NCI-H2081 treated with DMSO at 0.1 percent for 48 hours (cell line): Measurements from ENCODE around the gene ZNF287.
"Not testable (repeated sequence)": the region's sequence is repeated elsewhere in the genome, so short reads cannot be mapped to it uniquely, and the experiment has no call there.

Experiments used
- DNase-seq: peaks from one replicate; lab custom pipeline; 2025; lab: John Stamatoyannopoulos, UW

Gene ZNF287

GRCh38 chr17:16568541-16569357 lies at the start of gene ZNF287:
ZNF287 (minus strand) TSS chr17:16569204; CDS start chr17:16567731, 1,473 bp downstream.
- peak; percentile 58 for DNase-seq

GRCh38 chr17:16617481-16618060 lies 48.6 kb upstream of the ZNF287 start:
- DNase-seq = no peak

GRCh38 chr17:16599537-16599936 lies 30.5 kb upstream of the ZNF287 start:
- no peak for DNase-seq

- DNase-seq = no peak
Observed at GRCh38 chr17:16593356-16594102, 24.5 kb upstream of the ZNF287 start.

- DNase-seq = peak; percentile 63
Observed at GRCh38 chr17:16589097-16589969, 20.3 kb upstream of the ZNF287 start.

GRCh38 chr17:16585796-16586195 lies 16.8 kb upstream of the ZNF287 start:
- no peak for DNase-seq

GRCh38 chr17:16584273-16584995 lies 15.4 kb upstream of the ZNF287 start:
- peak; percentile 38 for DNase-seq

- DNase-seq = no peak
Observed at GRCh38 chr17:16583781-16584180, 14.8 kb upstream of the ZNF287 start.

GRCh38 chr17:16573466-16573865 lies 4.5 kb upstream of the ZNF287 start:
- no peak for DNase-seq

GRCh38 chr17:16569358-16569712 lies 331 bp upstream of the ZNF287 start:
- DNase-seq = no peak

GRCh38 chr17:16552637-16553045 lies 16.4 kb downstream of the ZNF287 start:
- DNase-seq = no peak

GRCh38 chr17:16551878-16552636 lies 16.9 kb downstream of the ZNF287 start:
- no peak for DNase-seq

- no peak for DNase-seq
Observed at GRCh38 chr17:16537130-16537458, 31.9 kb downstream of the ZNF287 start.

GRCh38 chr17:16534236-16534635 lies 34.8 kb downstream of the ZNF287 start:
- no peak for DNase-seq

- DNase-seq = no peak
Observed at GRCh38 chr17:16529906-16530305, 39.1 kb downstream of the ZNF287 start.

GRCh38 chr17:16527298-16527697 lies 41.7 kb downstream of the ZNF287 start:
- DNase-seq = no peak

- not testable (repeated sequence) for DNase-seq
Observed at GRCh38 chr17:16525556-16525955, 43.4 kb downstream of the ZNF287 start.

- DNase-seq = peak; percentile 16
Observed at GRCh38 chr17:16521070-16521727, 47.8 kb downstream of the ZNF287 start.

GRCh38 chr17:16519021-16519420 lies 50.0 kb downstream of the ZNF287 start:
- no peak for DNase-seq

GRCh38 chr17:16517477-16517876 lies 51.5 kb downstream of the ZNF287 start:
- DNase-seq = no peak
